Neural progenitor cell (in vitro differentiated cells): ENCODE data around the gene CD99L2. TPM values are rescaled to one million over a fixed set of nuclear protein-coding genes. Genes with fewer than 3 reads are reported as not detected.

Experiments
- DNase-seq: peaks from one replicate; pipeline ENCODE4 v3.0.0-alpha.2; 2016; ENCODE audit warnings: low spot score
- H2AFZ ChIP-seq: fragments of 200-600 bp; sonication (generic); replicated peaks from 2 replicates; pipeline ENCODE4 v1.6.1; 2016; ENCODE audit warnings: antibody characterized with exemption
- H3F3A ChIP-seq: fragments of 200-600 bp; sonication (generic); 2 replicates; pipeline ENCODE4 v1.6.1; 2016; ENCODE audit warnings: antibody characterized with exemption, low read depth
- H3K27ac ChIP-seq: fragments of 200-600 bp; sonication (generic); 2 replicates; pipeline ENCODE4 v1.5.1; 2016; ENCODE audit warnings: mild to moderate bottlenecking
- H3K27me3 ChIP-seq: fragments of 200-600 bp; sonication (generic); 2 replicates; pipeline ENCODE4 v1.6.1; 2016; ENCODE audit warnings: mild to moderate bottlenecking, moderate library complexity
- H3K36me3 ChIP-seq: fragments of 200-600 bp; sonication (generic); 2 replicates; pipeline ENCODE4 v1.5.1; 2016
- H3K4me1 ChIP-seq: fragments of 200-600 bp; sonication (generic); 2 replicates; pipeline ENCODE4 v1.6.1; 2016; ENCODE audit warnings: mixed run types
- H3K4me2 ChIP-seq: fragments of 200-600 bp; sonication (generic); 2 replicates; pipeline ENCODE4 v1.6.1; 2016
- H3K4me3 ChIP-seq: fragments of 200-600 bp; sonication (generic); 2 replicates; pipeline ENCODE4 v1.5.1; 2016
- H3K79me2 ChIP-seq: fragments of 200-600 bp; sonication (generic); 2 replicates; pipeline ENCODE4 v1.6.1; 2016; ENCODE audit warnings: low read depth
- H3K9ac ChIP-seq: fragments of 200-600 bp; sonication (generic); 2 replicates; pipeline ENCODE4 v1.6.1; 2016
- H3K9me3 ChIP-seq: fragments of 200-600 bp; sonication (generic); 2 replicates; pipeline ENCODE4 v1.5.1; 2016; ENCODE audit warnings: low read depth
- H4K20me1 ChIP-seq: fragments of 200-600 bp; sonication (generic); 2 replicates; pipeline ENCODE4 v1.6.1; 2016; ENCODE audit warnings: low read depth
- H3K27ac Mint-ChIP-seq: 3 replicates; pipeline ENCODE4 v1.8.0; 2021; ENCODE audit warnings: mixed read lengths
- H3K27me3 Mint-ChIP-seq: 2 replicates; pipeline ENCODE4 v1.8.0; 2022; ENCODE audit warnings: low read depth, mild to moderate bottlenecking, inconsistent platforms, moderate library complexity, mixed read lengths; ENCODE audit not compliant: insufficient read depth
- H3K36me3 Mint-ChIP-seq: 3 replicates; pipeline ENCODE4 v1.8.0; 2021; ENCODE audit warnings: mixed read lengths
- H3K4me1 Mint-ChIP-seq: 3 replicates; pipeline ENCODE4 v1.8.0; 2021; ENCODE audit warnings: mixed read lengths
- H3K4me3 Mint-ChIP-seq: 3 replicates; pipeline ENCODE4 v1.8.0; 2021; ENCODE audit warnings: mild to moderate bottlenecking, moderate library complexity, mixed read lengths
- H3K9me3 Mint-ChIP-seq: 3 replicates; pipeline ENCODE4 v1.8.0; 2020; ENCODE audit warnings: mixed read lengths
- CTCF ChIP-seq: fragments of 200-600 bp; sonication (generic); IDR thresholded peaks from 2 replicates; pipeline ENCODE4 v1.5.1; 2017; ENCODE audit warnings: antibody characterized with exemption, mild to moderate bottlenecking
- EZH2 ChIP-seq: fragments of 200-600 bp; sonication (generic); IDR thresholded peaks from 2 replicates; pipeline ENCODE4 v1.6.1; 2017; ENCODE audit warnings: antibody characterized with exemption, mild to moderate bottlenecking, moderate library complexity
- EZH2phosphoT487 ChIP-seq: fragments of 200-600 bp; sonication (generic); IDR thresholded peaks from 2 replicates; pipeline ENCODE4 v1.6.1; 2017; ENCODE audit warnings: antibody characterized with exemption
- total RNA-seq: library from RNA; depleted of rRNA; stranded (reverse); fragments of >200 nt; gene quantifications from 2 replicates; pipeline ENCODE4 v1.2.3, GENCODE V29; 2015; ENCODE audit warnings: low replicate concordance

CD99L2 gene
- total RNA-seq, 1 donor from 2014 or later: 24.7 TPM

GRCh38 chrX:150761176-150761818, 137.2 kb downstream of the CD99L2 start:
- Mint-ChIP-seq H3K36me3 (peaks cover 6% of the 10 kb centered on the region), H3K4me3 (no peak overlapping the region)
- TF ChIP-seq EZH2: no peak
- no peak for TF ChIP-seq EZH2phosphoT487
- no peak for TF ChIP-seq CTCF

GRCh38 chrX:150759568-150760416, 138.7 kb downstream of the CD99L2 start:
- Mint-ChIP-seq H3K27me3 (peaks cover 2% of the 10 kb centered on the region), H3K36me3 (peaks cover 4% of the 10 kb centered on the region), H3K4me1 (peaks cover 11% of the 10 kb centered on the region), H3K4me3 (no peak overlapping the region), H3K9me3 (peaks cover 4% of the 10 kb centered on the region), H3K27ac (no peak overlapping the region)
- no peak overlapping the region for H3K27ac ChIP-seq
- DNase-seq: no peak
- no peak overlapping the region for H3K9ac ChIP-seq
- H3K79me2 ChIP-seq: no peaks in the 10 kb centered on the region
- H3K9me3 ChIP-seq: no peaks in the 10 kb centered on the region
- H4K20me1 ChIP-seq: no peaks in the 10 kb centered on the region
- no peak overlapping the region for H3K4me3 ChIP-seq
- H3F3A ChIP-seq: no peaks in the 10 kb centered on the region
- H3K36me3 ChIP-seq: no peaks in the 10 kb centered on the region
- no peak for TF ChIP-seq EZH2phosphoT487
- no peak for TF ChIP-seq EZH2
- no peak for TF ChIP-seq CTCF
- peaks cover 4% of the 10 kb centered on the region for H3K4me1 ChIP-seq
- no peaks in the 10 kb centered on the region for H3K27me3 ChIP-seq
- no peak overlapping the region for H2AFZ ChIP-seq
- H3K4me2 ChIP-seq: no peak overlapping the region

More at GRCh38 chrX:150761176-150761818, 137.2 kb downstream of the CD99L2 start:
- Histone ChIP-seq H2AFZ (no peak overlapping the region), H3K79me2 (no peaks in the 10 kb centered on the region), H4K20me1 (no peaks in the 10 kb centered on the region), H3K36me3 (no peaks in the 10 kb centered on the region), H3K4me3 (no peak overlapping the region), H3K27ac (no peak overlapping the region), H3K9me3 (no peaks in the 10 kb centered on the region), H3K27me3 (no peaks in the 10 kb centered on the region), H3K9ac (no peak overlapping the region), H3K4me1 (peaks cover 4% of the 10 kb centered on the region), H3K4me2 (no peak overlapping the region), H3F3A (no peaks in the 10 kb centered on the region)
- Mint-ChIP-seq H3K27me3 (no peaks in the 10 kb centered on the region), H3K9me3 (peaks cover 4% of the 10 kb centered on the region), H3K4me1 (peaks cover 11% of the 10 kb centered on the region), H3K27ac (no peak overlapping the region)
- no peak for DNase-seq

- Mint-ChIP-seq H3K9me3 (peaks cover 4% of the 10 kb centered on the region), H3K27me3 (peaks cover 2% of the 10 kb centered on the region), H3K4me3 (no peak overlapping the region), H3K4me1 (no peaks in the 10 kb centered on the region), H3K27ac (no peak overlapping the region), H3K36me3 (peaks cover 7% of the 10 kb centered on the region)
- H3K36me3 ChIP-seq: no peaks in the 10 kb centered on the region
- no peaks in the 10 kb centered on the region for H3K27me3 ChIP-seq
- no peak overlapping the region for H3K27ac ChIP-seq
- no peaks in the 10 kb centered on the region for H4K20me1 ChIP-seq
- no peak overlapping the region for H3K4me3 ChIP-seq
- no peaks in the 10 kb centered on the region for H3K4me1 ChIP-seq
- H3K79me2 ChIP-seq: no peaks in the 10 kb centered on the region
- H3K9ac ChIP-seq: no peak overlapping the region
- H3K4me2 ChIP-seq: no peak overlapping the region
- H2AFZ ChIP-seq: no peak overlapping the region
- H3K9me3 ChIP-seq: no peaks in the 10 kb centered on the region
- no peaks in the 10 kb centered on the region for H3F3A ChIP-seq
- TF ChIP-seq EZH2 (no peak), CTCF (no peak), EZH2phosphoT487 (no peak)
- no peak for DNase-seq
Measured at GRCh38 chrX:150757371-150757770, 141.1 kb downstream of the CD99L2 start.
